KOPT-K1 (cell line): ENCODE data around the gene PATE3.

ENCODE experiments used
- H3K27ac ChIP-seq: fragments of 200-600 bp; sonication (generic); 2 replicates; pipeline ENCODE4 v1.5.1; 2016; ENCODE audit warnings: antibody characterized with exemption, mild to moderate bottlenecking, low read depth, low read length; ENCODE audit not compliant: poor library complexity, severe bottlenecking
- H3K36me3 ChIP-seq: fragments of 200-600 bp; sonication (generic); 2 replicates; pipeline ENCODE4 v1.5.1; 2017; ENCODE audit warnings: antibody characterized with exemption, mild to moderate bottlenecking, low read length, moderate library complexity; ENCODE audit not compliant: insufficient read depth
- H3K9me3 ChIP-seq: fragments of 200-600 bp; sonication (generic); 2 replicates; pipeline ENCODE4 v1.5.1; 2017; ENCODE audit warnings: antibody characterized with exemption, low read length, mild to moderate bottlenecking; ENCODE audit not compliant: insufficient read depth, poor library complexity, severe bottlenecking

The PATE3 gene

GRCh38 chr11:125784678-125785077 lies 3.2 kb upstream of the PATE3 start:
- H3K9me3 ChIP-seq, result no peaks in the 10 kb centered on the region
- no peak overlapping the region for H3K27ac ChIP-seq
- H3K36me3 ChIP-seq, result no peaks in the 10 kb centered on the region

GRCh38 chr11:125790825-125791224 lies 2.9 kb downstream of the PATE3 start:
- Histone ChIP-seq H3K27ac (no peak overlapping the region), H3K9me3 (no peaks in the 10 kb centered on the region), H3K36me3 (no peaks in the 10 kb centered on the region)

- no peaks in the 10 kb centered on the region for H3K36me3 ChIP-seq
- H3K9me3 ChIP-seq, result peaks cover 9% of the 10 kb centered on the region
- no peak overlapping the region for H3K27ac ChIP-seq
Observed at GRCh38 chr11:125797641-125798040, 9.7 kb downstream of the PATE3 start.

GRCh38 chr11:125799808-125800207 lies 11.9 kb downstream of the PATE3 start:
- H3K36me3 ChIP-seq, result no peaks in the 10 kb centered on the region
- H3K27ac ChIP-seq, result no peak overlapping the region
- H3K9me3 ChIP-seq, result peaks cover 20% of the 10 kb centered on the region

- Histone ChIP-seq H3K27ac (no peak overlapping the region), H3K9me3 (peaks cover 20% of the 10 kb centered on the region), H3K36me3 (no peaks in the 10 kb centered on the region)
Observed at GRCh38 chr11:125802387-125802786, 14.5 kb downstream of the PATE3 start.

- no peak overlapping the region for H3K27ac ChIP-seq
- peaks cover 9% of the 10 kb centered on the region for H3K9me3 ChIP-seq
- H3K36me3 ChIP-seq, result no peaks in the 10 kb centered on the region
Observed at GRCh38 chr11:125807909-125808308, 20.0 kb downstream of the PATE3 start.

GRCh38 chr11:125833016-125833415 lies 45.1 kb downstream of the PATE3 start, which contains the start of gene PATE4:
Gene PATE4 (plus strand): TSS chr11:125833316. CDS start chr11:125833360, 44 bp downstream.
- Histone ChIP-seq H3K36me3 (no peaks in the 10 kb centered on the region), H3K9me3 (peaks cover 7% of the 10 kb centered on the region), H3K27ac (no peak within 1 kb of the TSS)

- Histone ChIP-seq H3K9me3 (peaks cover 7% of the 10 kb centered on the region), H3K36me3 (no peaks in the 10 kb centered on the region), H3K27ac (no peak overlapping the region)
Observed at GRCh38 chr11:125835748-125836147, 47.8 kb downstream of the PATE3 start.
